ENCODE data around the gene PAPPA. TPM values are rescaled to one million over a fixed set of nuclear protein-coding genes. Genes with fewer than 3 reads are reported as not detected.

Gene PAPPA
- polyA plus RNA-seq, 1 donor from 2014 or later, result 0.04 TPM

DNA sequence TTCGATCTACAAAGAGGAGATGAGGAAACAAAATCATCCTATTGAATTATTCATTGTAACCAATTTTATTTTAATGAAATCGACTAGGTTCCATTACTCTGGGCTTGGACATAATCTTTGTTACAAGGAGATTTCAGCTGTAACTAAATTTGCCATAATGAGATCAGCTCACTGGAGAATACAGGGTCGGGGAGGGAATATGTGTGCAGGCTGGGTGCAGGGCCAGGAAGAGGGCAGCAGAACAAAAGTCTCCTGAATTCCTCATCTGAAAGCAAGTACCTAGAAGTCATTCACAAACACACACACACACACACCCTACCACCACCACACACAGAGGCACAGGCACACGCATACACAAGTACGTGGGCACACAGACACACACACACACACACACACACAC, 151.2 kb downstream of the PAPPA start:
- no peaks in the 10 kb centered on the region for H3K27me3 Mint-ChIP-seq
- no peaks in the 10 kb centered on the region for H3K36me3 Mint-ChIP-seq
- H3K27ac Mint-ChIP-seq, result no peak overlapping the region
- H3K9me3 Mint-ChIP-seq, result no peaks in the 10 kb centered on the region
- no peaks in the 10 kb centered on the region for H3K4me1 Mint-ChIP-seq
- H3K4me3 Mint-ChIP-seq, result no peak overlapping the region

- no peaks in the 10 kb centered on the region for H3K9me3 Mint-ChIP-seq
- H3K4me3 Mint-ChIP-seq, result no peak overlapping the region
- H3K4me1 Mint-ChIP-seq, result no peaks in the 10 kb centered on the region
- H3K36me3 Mint-ChIP-seq, result no peaks in the 10 kb centered on the region
- no peaks in the 10 kb centered on the region for H3K27me3 Mint-ChIP-seq
- no peak overlapping the region for H3K27ac Mint-ChIP-seq
Observed at GRCh38 chr9:116308076-116308475, 154.5 kb downstream of the PAPPA start.

DNA sequence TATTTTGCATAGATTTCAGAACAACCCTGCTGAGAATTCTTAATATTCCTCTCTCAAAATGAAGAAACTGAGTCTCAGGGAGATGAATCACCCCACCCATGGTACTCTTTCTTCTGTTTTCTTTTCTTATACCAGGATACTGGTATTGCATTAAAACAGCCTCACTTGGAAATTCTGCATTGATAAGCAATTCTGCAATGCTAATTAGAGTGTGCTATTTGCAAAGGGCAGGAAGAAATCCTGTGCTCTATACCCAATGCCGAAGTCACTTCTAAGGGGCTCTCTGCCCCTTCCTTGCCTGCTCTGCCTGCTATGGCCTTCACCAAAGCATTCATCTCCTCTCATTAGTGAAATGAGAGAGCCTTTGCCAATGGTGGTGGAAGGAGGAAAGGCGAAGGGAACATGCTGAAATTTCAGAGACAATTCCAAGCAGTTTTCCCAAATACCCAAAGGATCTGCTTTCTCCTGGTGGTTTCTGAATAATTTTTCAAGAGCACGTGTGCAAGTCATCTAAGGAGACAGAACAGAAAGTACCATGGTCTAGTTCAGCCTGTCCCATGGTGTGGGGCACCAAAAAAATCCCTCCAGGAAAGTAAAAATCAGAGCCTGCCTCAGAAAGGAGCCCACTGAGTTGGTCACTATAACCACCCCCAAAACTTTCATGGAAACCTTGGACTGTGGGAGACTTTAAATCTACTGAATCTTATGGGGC, 156.5 kb downstream of the PAPPA start:
- H3K4me3 Mint-ChIP-seq, result no peak overlapping the region
- no peaks in the 10 kb centered on the region for H3K27me3 Mint-ChIP-seq
- H3K27ac Mint-ChIP-seq, result no peak overlapping the region
- H3K9me3 Mint-ChIP-seq, result peaks cover 0 to 2% (median 0%) of the 10 kb centered on the region in 3 donors
- no peaks in the 10 kb centered on the region for H3K4me1 Mint-ChIP-seq
- no peaks in the 10 kb centered on the region for H3K36me3 Mint-ChIP-seq

DNA sequence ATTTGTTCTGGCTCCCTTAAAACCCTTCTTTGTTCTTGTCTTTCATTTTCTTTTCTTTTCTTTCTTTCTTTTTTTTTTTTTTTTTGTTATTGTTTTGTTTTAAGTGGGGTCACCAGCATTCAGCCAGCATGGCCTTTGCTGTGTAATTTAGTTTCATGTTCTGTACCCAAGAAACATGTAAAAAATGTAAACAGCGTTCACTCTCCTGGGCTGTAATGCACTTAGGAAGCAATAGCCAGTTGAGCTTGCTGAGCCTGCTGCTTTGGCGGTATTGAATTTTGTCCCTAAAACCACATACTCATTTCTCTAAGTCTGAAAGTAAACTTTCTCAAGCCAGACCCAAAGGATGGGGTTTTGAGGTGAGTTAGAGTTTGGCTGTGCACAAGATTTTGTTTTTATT, 158.6 kb downstream of the PAPPA start:
- Mint-ChIP-seq H3K27ac (no peak overlapping the region), H3K4me1 (no peaks in the 10 kb centered on the region), H3K9me3 (peaks cover 0 to 2% (median 0%) of the 10 kb centered on the region in 3 donors), H3K36me3 (no peaks in the 10 kb centered on the region), H3K4me3 (no peak overlapping the region), H3K27me3 (no peaks in the 10 kb centered on the region)

DNA sequence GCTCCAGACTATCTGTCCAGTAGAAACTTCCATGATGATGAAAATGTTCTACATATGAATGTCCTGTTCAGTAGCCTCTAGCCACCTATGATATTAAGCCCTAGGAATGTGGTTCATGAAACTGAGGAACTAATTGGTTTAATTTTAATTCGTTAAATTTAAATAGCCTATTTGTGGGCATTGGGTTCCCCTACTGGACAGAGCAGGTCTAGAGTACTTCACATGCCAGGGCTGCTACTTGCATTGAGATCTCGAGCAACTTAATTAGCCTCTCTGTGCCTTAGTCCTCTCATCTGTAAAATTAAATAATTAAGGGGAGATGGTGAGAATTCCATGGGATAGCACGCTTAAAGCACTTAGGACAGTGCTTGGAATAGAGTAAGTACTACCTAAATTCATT, 160.0 kb downstream of the PAPPA start:
- no peak overlapping the region for H3K27ac Mint-ChIP-seq
- H3K27me3 Mint-ChIP-seq, result no peaks in the 10 kb centered on the region
- H3K4me1 Mint-ChIP-seq, result no peaks in the 10 kb centered on the region
- no peaks in the 10 kb centered on the region for H3K36me3 Mint-ChIP-seq
- H3K9me3 Mint-ChIP-seq, result peaks cover 0 to 2% (median 0%) of the 10 kb centered on the region in 3 donors
- no peak overlapping the region for H3K4me3 Mint-ChIP-seq

DNA sequence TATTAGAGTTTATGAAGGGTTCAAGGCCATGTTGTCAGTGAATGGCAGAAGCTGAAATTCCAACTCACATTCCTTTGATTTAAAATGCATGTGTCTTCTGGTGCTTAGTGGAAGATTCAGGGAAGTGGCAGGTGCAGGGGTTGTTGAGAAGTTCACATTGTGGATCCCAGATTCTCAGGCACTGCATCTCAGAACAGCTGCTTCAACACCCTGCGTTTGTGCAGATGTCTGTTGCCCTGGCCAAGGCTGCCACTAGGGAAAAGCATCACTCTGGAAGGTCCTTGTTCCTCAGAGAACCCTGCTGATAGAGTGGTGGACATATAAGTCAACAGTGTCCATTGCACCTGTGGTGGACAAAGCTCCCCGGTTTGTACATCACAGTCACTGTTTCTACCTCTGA, 162.7 kb downstream of the PAPPA start:
- peaks cover 0 to 2% (median 0%) of the 10 kb centered on the region in 3 donors for H3K9me3 Mint-ChIP-seq
- H3K27me3 Mint-ChIP-seq, result no peaks in the 10 kb centered on the region
- no peaks in the 10 kb centered on the region for H3K36me3 Mint-ChIP-seq
- no peaks in the 10 kb centered on the region for H3K4me1 Mint-ChIP-seq
- H3K4me3 Mint-ChIP-seq, result no peak overlapping the region
- no peak overlapping the region for H3K27ac Mint-ChIP-seq

GRCh38 chr9:116317503-116317902, 163.9 kb downstream of the PAPPA start:
- H3K4me1 Mint-ChIP-seq, result no peaks in the 10 kb centered on the region
- H3K36me3 Mint-ChIP-seq, result no peaks in the 10 kb centered on the region
- H3K9me3 Mint-ChIP-seq, result peaks cover 0 to 2% (median 0%) of the 10 kb centered on the region in 3 donors
- no peak overlapping the region for H3K27ac Mint-ChIP-seq
- no peaks in the 10 kb centered on the region for H3K27me3 Mint-ChIP-seq
- no peak overlapping the region for H3K4me3 Mint-ChIP-seq

GRCh38 chr9:116318468-116319374, 165.1 kb downstream of the PAPPA start:
- Mint-ChIP-seq H3K4me1 (no peaks in the 10 kb centered on the region), H3K27ac (no peak overlapping the region), H3K36me3 (no peaks in the 10 kb centered on the region), H3K4me3 (no peak overlapping the region), H3K9me3 (no peaks in the 10 kb centered on the region), H3K27me3 (no peaks in the 10 kb centered on the region)

GRCh38 chr9:116319480-116319879, 165.9 kb downstream of the PAPPA start:
- no peaks in the 10 kb centered on the region for H3K27me3 Mint-ChIP-seq
- H3K36me3 Mint-ChIP-seq, result no peaks in the 10 kb centered on the region
- no peak overlapping the region for H3K4me3 Mint-ChIP-seq
- H3K9me3 Mint-ChIP-seq, result no peaks in the 10 kb centered on the region
- no peaks in the 10 kb centered on the region for H3K4me1 Mint-ChIP-seq
- no peak overlapping the region for H3K27ac Mint-ChIP-seq

- H3K4me1 Mint-ChIP-seq, result no peaks in the 10 kb centered on the region
- no peak overlapping the region for H3K27ac Mint-ChIP-seq
- H3K9me3 Mint-ChIP-seq, result no peaks in the 10 kb centered on the region
- H3K4me3 Mint-ChIP-seq, result no peak overlapping the region
- H3K36me3 Mint-ChIP-seq, result no peaks in the 10 kb centered on the region
- peaks cover 3% of the 10 kb centered on the region for H3K27me3 Mint-ChIP-seq
Observed at GRCh38 chr9:116320290-116320689, 166.7 kb downstream of the PAPPA start.

DNA sequence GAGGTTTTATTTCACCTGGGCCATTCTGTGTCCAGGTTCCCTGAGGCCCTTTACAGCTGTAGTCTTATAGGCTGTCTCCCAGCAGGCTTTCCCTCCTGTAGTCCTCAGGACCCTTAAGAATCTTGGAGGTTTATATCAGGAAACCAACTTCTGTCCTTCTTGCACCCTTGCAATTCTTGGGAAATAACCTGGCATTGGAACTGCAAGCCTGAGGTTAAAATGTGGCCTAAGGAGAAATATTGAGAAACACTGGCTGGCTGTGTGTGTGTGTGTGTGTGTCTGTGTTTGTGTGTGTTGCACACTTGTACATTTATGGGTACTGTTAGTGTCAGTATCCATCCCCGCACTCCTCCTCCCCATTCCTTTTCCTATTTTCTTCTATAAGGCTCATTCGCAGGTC, 168.9 kb downstream of the PAPPA start:
- no peak overlapping the region for H3K4me3 Mint-ChIP-seq
- H3K36me3 Mint-ChIP-seq, result no peaks in the 10 kb centered on the region
- no peaks in the 10 kb centered on the region for H3K4me1 Mint-ChIP-seq
- H3K9me3 Mint-ChIP-seq, result no peaks in the 10 kb centered on the region
- no peak overlapping the region for H3K27ac Mint-ChIP-seq
- peaks cover 5% of the 10 kb centered on the region for H3K27me3 Mint-ChIP-seq

DNA sequence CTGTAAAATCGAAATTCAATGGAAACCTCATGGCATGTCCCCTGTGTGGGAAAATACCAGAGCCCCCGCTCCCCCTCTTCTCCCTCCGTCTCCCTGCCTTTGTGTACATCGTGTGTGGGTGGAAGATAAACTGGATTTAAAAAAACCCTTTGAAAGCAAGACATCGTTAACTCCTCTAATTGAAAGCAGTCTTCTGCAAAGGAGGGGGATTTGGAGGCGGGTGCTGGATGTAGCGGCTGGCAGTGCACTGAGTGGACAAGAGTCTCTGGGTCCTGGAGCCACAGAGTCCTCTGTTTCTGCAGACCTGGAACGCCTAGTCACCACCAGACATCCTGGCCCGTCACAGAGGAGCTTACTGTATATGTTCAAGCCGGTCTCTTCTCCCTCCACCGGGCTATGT, 169.4 kb downstream of the PAPPA start:
- no peak overlapping the region for H3K4me3 Mint-ChIP-seq
- no peaks in the 10 kb centered on the region for H3K4me1 Mint-ChIP-seq
- H3K27me3 Mint-ChIP-seq, result peaks cover 5% of the 10 kb centered on the region
- no peaks in the 10 kb centered on the region for H3K36me3 Mint-ChIP-seq
- H3K9me3 Mint-ChIP-seq, result no peaks in the 10 kb centered on the region
- no peak overlapping the region for H3K27ac Mint-ChIP-seq

GRCh38 chr9:116323571-116323970, 170.0 kb downstream of the PAPPA start:
- H3K27me3 Mint-ChIP-seq, result peaks cover 5% of the 10 kb centered on the region
- no peaks in the 10 kb centered on the region for H3K9me3 Mint-ChIP-seq
- H3K4me1 Mint-ChIP-seq, result no peaks in the 10 kb centered on the region
- no peak overlapping the region for H3K27ac Mint-ChIP-seq
- no peaks in the 10 kb centered on the region for H3K36me3 Mint-ChIP-seq
- H3K4me3 Mint-ChIP-seq, result no peak overlapping the region

DNA sequence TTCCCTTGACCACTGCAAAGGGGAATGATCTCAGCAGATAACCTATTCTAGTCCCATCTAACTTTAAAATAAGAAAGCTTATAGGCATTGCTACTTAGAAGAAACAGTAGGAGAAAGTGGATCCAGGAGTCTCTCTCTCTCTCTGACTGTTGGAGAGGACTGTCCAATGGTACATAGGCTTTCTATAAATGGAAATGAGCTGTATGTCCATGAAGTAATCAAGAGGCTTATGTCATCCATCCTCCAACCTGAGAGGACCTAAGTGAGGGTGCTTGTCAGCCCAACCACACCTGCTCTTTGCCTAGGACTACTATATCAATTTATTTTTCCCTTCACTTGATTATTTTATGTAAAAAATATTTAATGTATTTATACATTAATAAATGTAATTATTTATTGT, 172.3 kb downstream of the PAPPA start:
- no peaks in the 10 kb centered on the region for H3K36me3 Mint-ChIP-seq
- H3K4me1 Mint-ChIP-seq, result no peaks in the 10 kb centered on the region
- H3K4me3 Mint-ChIP-seq, result no peak overlapping the region
- H3K27ac Mint-ChIP-seq, result no peak overlapping the region
- H3K9me3 Mint-ChIP-seq, result peaks cover 0 to 3% (median 0%) of the 10 kb centered on the region in 3 donors
- H3K27me3 Mint-ChIP-seq, result peaks cover 5% of the 10 kb centered on the region

- H3K27me3 Mint-ChIP-seq, result peaks cover 5% of the 10 kb centered on the region
- no peak overlapping the region for H3K27ac Mint-ChIP-seq
Observed at GRCh38 chr9:116327701-116328405, 174.3 kb downstream of the PAPPA start.

More at GRCh38 chr9:116327701-116328405, 174.3 kb downstream of the PAPPA start:
- Mint-ChIP-seq H3K4me1 (no peaks in the 10 kb centered on the region), H3K36me3 (no peaks in the 10 kb centered on the region), H3K4me3 (no peak overlapping the region), H3K9me3 (peaks cover 0 to 3% (median 0%) of the 10 kb centered on the region in 3 donors)
